ENCODE measurements around the gene C3. TPM values are rescaled to one million over a fixed set of nuclear protein-coding genes. Genes with fewer than 3 reads are reported as not detected.

The C3 gene
- total and polyA plus RNA-seq, 2 of the 13 experiments (the other 11 are each of a cell fraction or from before 2014, with no cell fraction given) = 1,455 to 6,272 TPM

GRCh38 chr19:6732803-6733337 is 12.4 kb upstream of the C3 start:
- H3K36me3 ChIP-seq (replicated peaks in 1 of 2; ENCODE audit: control insufficient read depth in 1 of 2, insufficient read depth in 2 of 2, low read length in 2 of 2) = peaks cover 0 to 2% of the 10 kb centered on the region in 2 experiments; a peak in 2 of 5 replicates
- DNase-seq (ENCODE audit: low spot score) (no peak), FAIRE-seq (no peak), ATAC-seq (no peak)
- no peak overlapping the region for H2AFZ ChIP-seq (ENCODE audit: low read length)
- intact Hi-C loops (cut with micrococcal nuclease; ENCODE audit: unreplicated experiment) (loop anchor here (10.0 kb wide), 1 partner anchor 1142 kb away; the partner anchor contains the start of gene PRR36), in situ Hi-C loops (cut with HindIII; ENCODE audit: extremely low pct_ligation_motif_present, low pct_unique_long_range_greater_than_20kb) (no loop called here)
- TF ChIP-seq ZNF770 (CRISPR knock-in tag; IDR thresholded peaks at IDR 0.05) (no peak), ZNF205 (CRISPR knock-in tag; IDR thresholded peaks at IDR 0.05) (no peak), AKAP8 (CRISPR knock-in tag; IDR thresholded peaks at IDR 0.05) (no peak), SMARCE1 (IDR thresholded peaks at IDR 0.05; ENCODE audit: borderline replicate concordance) (no peak), MTA3 (CRISPR knock-in tag; IDR thresholded peaks at IDR 0.05) (no peak), NONO (IDR thresholded peaks at IDR 0.05) (no peak), NONO (CRISPR knock-in tag; conservative IDR thresholded peaks at IDR 0.05) (no peak), ZNF543 (CRISPR knock-in tag; IDR thresholded peaks at IDR 0.05) (no peak), CCAR2 (optimal IDR thresholded peaks at IDR 0.05; ENCODE audit: low read depth, low read length) (no peak)
- H4K20me1 ChIP-seq (ENCODE audit: insufficient read depth, low read length) = no peaks in the 10 kb centered on the region
- no peaks in the 10 kb centered on the region for H3K9me3 ChIP-seq (ENCODE audit: low read length)
- peaks cover 14% of the 10 kb centered on the region for H3K79me2 ChIP-seq (ENCODE audit: insufficient read depth, low read length)
- H3K4me1 ChIP-seq (ENCODE audit: insufficient read depth, low read length) = peaks cover 55% of the 10 kb centered on the region
- POLR2A ChIA-PET = interaction anchor here (1.4 kb wide), 1 partner anchor 12 kb away, joined by 12 read pairs; the partner anchor contains the start of gene C3
- CTCF ChIA-PET (ENCODE audit: low intra/inter-chr PET ratio, low total read pairs) = no interaction called here
- no TSS peak for BruUV-seq (replicated peaks)
- no peak overlapping the region for H3K9ac ChIP-seq (ENCODE audit: insufficient read depth, low read depth, low read length)
- H3K27ac ChIP-seq (ENCODE audit: extremely low read length, insufficient read depth, low read length) = no peak overlapping the region
- H3K4me2 ChIP-seq (ENCODE audit: low read depth, low read length) = no peak overlapping the region
- no peak overlapping the region for H3K4me3 ChIP-seq (replicated peaks in 1 of 3; ENCODE audit: insufficient read depth in 1 of 3, low read depth in 2 of 3, low read length in 3 of 3)
- H3K27me3 ChIP-seq (ENCODE audit: control insufficient read depth in 1 of 2, insufficient read depth in 2 of 2, low read length in 2 of 2) = no peaks in the 10 kb centered on the region
- 99% methylated on average over 8 of the region's 21 CpGs for WGBS (ENCODE audit: low lambda C conversion rate)
